ENCODE results near the gene PATL1.

DNA sequence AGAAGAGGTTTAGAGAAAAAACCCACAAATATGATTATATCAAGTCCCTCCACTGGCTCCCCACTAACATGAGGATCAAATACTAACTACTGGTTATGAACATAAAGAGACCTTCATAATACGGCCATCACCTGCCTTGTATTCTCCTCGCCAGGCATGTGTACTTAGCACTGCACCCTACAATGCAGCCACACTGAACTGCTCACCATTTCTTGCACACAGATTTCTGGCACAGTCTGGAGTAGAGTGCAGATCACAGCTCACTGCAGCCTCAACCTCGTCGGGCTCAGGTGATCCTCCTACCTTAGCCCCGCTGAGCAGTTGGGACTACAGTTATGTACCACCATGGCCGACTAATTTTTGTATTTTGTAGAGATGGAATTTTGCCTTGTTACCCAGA, 66.4 kb downstream of the PATL1 start:
- TF ChIP-seq, protein P1, sequence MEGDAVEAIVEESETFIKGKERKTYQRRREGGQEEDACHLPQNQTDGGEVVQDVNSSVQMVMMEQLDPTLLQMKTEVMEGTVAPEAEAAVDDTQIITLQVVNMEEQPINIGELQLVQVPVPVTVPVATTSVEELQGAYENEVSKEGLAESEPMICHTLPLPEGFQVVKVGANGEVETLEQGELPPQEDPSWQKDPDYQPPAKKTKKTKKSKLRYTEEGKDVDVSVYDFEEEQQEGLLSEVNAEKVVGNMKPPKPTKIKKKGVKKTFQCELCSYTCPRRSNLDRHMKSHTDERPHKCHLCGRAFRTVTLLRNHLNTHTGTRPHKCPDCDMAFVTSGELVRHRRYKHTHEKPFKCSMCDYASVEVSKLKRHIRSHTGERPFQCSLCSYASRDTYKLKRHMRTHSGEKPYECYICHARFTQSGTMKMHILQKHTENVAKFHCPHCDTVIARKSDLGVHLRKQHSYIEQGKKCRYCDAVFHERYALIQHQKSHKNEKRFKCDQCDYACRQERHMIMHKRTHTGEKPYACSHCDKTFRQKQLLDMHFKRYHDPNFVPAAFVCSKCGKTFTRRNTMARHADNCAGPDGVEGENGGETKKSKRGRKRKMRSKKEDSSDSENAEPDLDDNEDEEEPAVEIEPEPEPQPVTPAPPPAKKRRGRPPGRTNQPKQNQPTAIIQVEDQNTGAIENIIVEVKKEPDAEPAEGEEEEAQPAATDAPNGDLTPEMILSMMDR (IDR thresholded peaks at IDR 0.05), result no peak
- no peak for TF ChIP-seq ZFX (IDR thresholded peaks at IDR 0.05; ENCODE audit: borderline replicate concordance)

Data from 22Rv1 (cell line).